H1 (cell line): ENCODE measurements around the gene TWIST2. TPM values are rescaled to one million over a fixed set of nuclear protein-coding genes. Genes with fewer than 3 reads are reported as not detected.

Experiments used
- CEBPB ChIP-seq: IDR thresholded peaks from 2 replicates; pipeline ENCODE4 v1.6.1; 2012; ENCODE audit warnings: low read depth, low read length
- JUN ChIP-seq: IDR thresholded peaks from 2 replicates; pipeline ENCODE4 v1.6.1; 2011; ENCODE audit warnings: low read depth, mild to moderate bottlenecking, improper control_type of control experiment, low read length
- NRF1 ChIP-seq: IDR thresholded peaks from 2 replicates; pipeline ENCODE4 v1.6.1; 2011; ENCODE audit warnings: mild to moderate bottlenecking, low read depth, low read length, improper control_type of control experiment
- RXRA ChIP-seq: IDR thresholded peaks from 2 replicates; pipeline ENCODE4 v1.6.1; 2011; ENCODE audit warnings: low read depth, mild to moderate bottlenecking, low read length, moderate library complexity; ENCODE audit not compliant: insufficient read depth
- polyA plus RNA-seq, 7 experiments: library from polyadenylated mRNA; depleted of rRNA in 3 of 7; stranded (reverse) in 5 of 7; unstranded in 2 of 7; fragments of >200 nt in 5 of 7; fragments of 200-250 nt in 2 of 7; gene quantifications; 1 replicate in 5 of 7; 2 replicates in 1 of 7; 4 replicates in 1 of 7; pipeline versions ENCODE4 v1.2.1 to v1.2.3, GENCODE V29; 2011 to 2013; ENCODE audit warnings: missing spikeins in 2 of 7, mixed read lengths in 2 of 7
- total RNA-seq: library from RNA; stranded (reverse); fragmentation: NEBNext Ultra II Directional; extraction: Animal tissue kit (Norgen Biotek cat#: 25700); gene quantifications from 2 replicates; pipeline ENCODE4 v1.2.1, GENCODE V29; 2021

The TWIST2 gene
- total and polyA plus RNA-seq, 2 of the 8 experiments (the other 6 are each of a cell fraction or from before 2014, with no cell fraction given), result 2.6 to 4.3 TPM

DNA sequence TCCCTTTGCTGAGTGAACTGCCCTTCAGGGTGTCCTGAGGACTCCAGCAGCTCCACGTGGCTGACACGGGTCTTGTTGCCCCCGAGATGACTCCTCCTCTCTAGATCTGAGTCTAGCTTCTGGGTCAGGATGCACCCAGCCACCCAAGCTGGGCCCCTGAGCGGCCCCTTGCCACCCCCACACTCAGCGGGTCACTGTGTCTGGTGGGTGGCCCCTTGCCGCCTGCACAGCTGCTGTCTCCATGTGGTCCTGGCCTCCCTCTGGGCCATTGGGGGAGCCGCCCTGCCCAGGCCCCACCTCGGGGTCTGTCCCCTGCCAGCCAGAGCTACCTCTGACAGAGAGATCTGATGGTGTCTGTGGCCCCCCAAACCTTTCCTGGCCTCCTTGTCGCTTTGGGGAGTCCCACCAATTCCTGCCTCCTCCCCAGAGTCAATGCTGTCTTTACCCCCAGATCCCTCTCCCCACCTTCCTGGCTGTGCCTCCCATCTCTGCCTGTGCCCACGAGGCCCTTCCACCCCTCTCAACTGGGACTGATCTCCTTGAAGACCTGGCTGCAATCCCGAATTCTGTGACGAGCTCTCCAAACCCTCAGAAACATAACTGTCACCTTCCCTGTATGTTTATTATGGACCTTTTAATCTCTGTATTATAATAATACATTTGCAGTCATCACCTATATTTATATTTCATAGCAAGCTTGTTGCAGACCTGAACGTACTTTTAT lies 46.5 kb downstream of the TWIST2 start (continued):
- no peak for TF ChIP-seq JUN
- TF ChIP-seq RXRA, result no peak
- no peak for TF ChIP-seq NRF1
- no peak for TF ChIP-seq CEBPB
